Spleen (tissue), 11 donors: ENCODE data around the gene RBM17. TPM values are rescaled to one million over a fixed set of nuclear protein-coding genes. Genes with fewer than 3 reads are reported as not detected.

ENCODE experiments used
- DNase-seq: peaks from one replicate; pipeline ENCODE4 v3.0.0-alpha.2; 2020
- H3K27ac ChIP-seq, 8 donors: fragments of 200-600 bp; sonication (generic) in 7 of 8; 1 replicate in 4 of 8; 2 replicates in 4 of 8; pipeline versions ENCODE4 v1.5.0 to v1.8.0; 2016 to 2021; ENCODE audit warnings: inconsistent platforms in 4 of 8, mild to moderate bottlenecking in 4 of 8, moderate library complexity in 1 of 8
- H3K27me3 ChIP-seq, 7 donors: fragments of 200-600 bp; sonication (generic) in 6 of 7; replicated peaks in 1 of 7; 1 replicate in 4 of 7; 2 replicates in 3 of 7; pipeline versions ENCODE4 v1.5.0 to v1.8.0; 2016 to 2021; ENCODE audit warnings: inconsistent platforms in 3 of 7, mild to moderate bottlenecking in 1 of 7
- H3K36me3 ChIP-seq, 6 donors: fragments of 200-600 bp; sonication (generic) in 5 of 6; 1 replicate in 4 of 6; 2 replicates in 2 of 6; pipeline versions ENCODE4 v1.5.0 to v1.8.0; 2016 to 2021; ENCODE audit warnings: inconsistent platforms in 2 of 6
- H3K4me1 ChIP-seq, 6 donors: fragments of 200-600 bp; sonication (generic) in 5 of 6; 1 replicate in 3 of 6; 2 replicates in 3 of 6; pipeline versions ENCODE4 v1.5.0 to v1.8.0; 2016 to 2021; ENCODE audit warnings: inconsistent platforms in 3 of 6
- H3K4me3 ChIP-seq, 8 donors: fragments of 200-600 bp; sonication (generic) in 7 of 8; 1 replicate in 4 of 8; 2 replicates in 4 of 8; pipeline versions ENCODE4 v1.5.0 to v1.8.0; 2016 to 2021; ENCODE audit warnings: inconsistent platforms in 4 of 8, mild to moderate bottlenecking in 4 of 8, moderate library complexity in 2 of 8
- H3K9me3 ChIP-seq, 8 donors: fragments of 200-600 bp; sonication (generic) in 7 of 8; 1 replicate in 4 of 8; 2 replicates in 4 of 8; pipeline versions ENCODE4 v1.5.0 to v1.8.0; 2016 to 2021; ENCODE audit warnings: inconsistent platforms in 4 of 8
- CTCF ChIP-seq, 11 experiments: fragments of 200-600 bp in 7 of 11; fragments of 450-650 bp in 4 of 11; sonication (generic) in 4 of 11; IDR thresholded peaks in 8 of 11; conservative IDR thresholded peaks in 3 of 11; 1 replicate in 7 of 11; 2 replicates in 4 of 11; pipeline versions ENCODE4 v1.4.0 to v1.8.0; 2016 to 2021; ENCODE audit warnings: antibody characterized with exemption in 11 of 11, inconsistent platforms in 4 of 11, mild to moderate bottlenecking in 1 of 11
- POLR2A ChIP-seq, 3 donors: fragments of 450-650 bp; IDR thresholded peaks; one replicate each; pipeline ENCODE4 v1.5.1; 2017; ENCODE audit warnings: antibody characterized with exemption in 3 of 3, mild to moderate bottlenecking in 1 of 3
- POLR2AphosphoS5 ChIP-seq, 3 donors: sonication (generic); formaldehyde crosslinking; IDR thresholded peaks; one replicate each; pipeline ENCODE4 v1.5.1; 2017; ENCODE audit warnings: antibody characterized with exemption in 3 of 3
- WGBS, 5 donors: extraction: QIAGEN DNeasy Blood & Tissue Kit in 3 of 5; methylation state at CpG; one replicate each; pipeline versions ENCODE4 v1.1.5 to v1.1.7; 2013 to 2018; 5-methylcytosine and 5-hydroxymethylcytosine counted together
- intact Hi-C: fragments of 100-400 bp; cut with DNase I; formaldehyde crosslinking; loops from one replicate; pipeline ENCODE4 v1.15.0; 2023; ENCODE audit warnings: low total_unique reads
- polyA plus RNA-seq, 3 donors: library from polyadenylated mRNA; stranded (reverse); fragments of 200-250 nt; gene quantifications; one replicate each; pipeline ENCODE4 v1.2.1, GENCODE V29; 2013
- total RNA-seq, 7 donors: library from RNA; depleted of rRNA in 3 of 7; stranded (reverse); fragments of >200 nt in 3 of 7; fragmentation: NEBNext Ultra II Directional in 4 of 7; extraction: Animal tissue kit (Norgen Biotek cat#: 25700) in 4 of 7; gene quantifications; one replicate each; pipeline versions ENCODE4 v1.1.0 to v1.2.1, GENCODE V29; 2016 to 2021
- donor health status: healthy with polysubstance abuse.
- donor health status: DM: no; HTN: no; CAD: no; lungs with moderate emphysema.
- donor health status: DM: no; HTN: no; CAD: no.
- donor health status: Bipolar disorder and iron deficiency.
- donor health status: healthy.
- donor health status: DM: no; HTN: no; CAD: no.
- donor health status: DM: yes; HTN: yes; CAD: no.

RBM17 gene
- total and polyA plus RNA-seq, 10 donors = 63.1 to 140 (median 111) TPM

GRCh38 chr10:6044751-6045313 lies 44.0 kb upstream of the RBM17 start:
- Histone ChIP-seq H3K27me3 (no peaks in the 10 kb centered on the region), H3K9me3 (no peaks in the 10 kb centered on the region), H3K4me1 (peaks cover 17 to 64% (median 35%) of the 10 kb centered on the region in 6 donors), H3K36me3 (no peaks in the 10 kb centered on the region), H3K27ac (peak overlapping the region in 6 of 8 donors; percentile 13 to 70 (median 25)), H3K4me3 (peak overlapping the region in 1 of 8 donors; percentile 6)
- intact Hi-C loops = no loop called here
- no peak for DNase-seq
- whole genome bisulfite sequencing, 5 donors = 41 to 45% (median 42%) methylated on average over 4 of the region's 4 CpGs
- no peak for TF ChIP-seq POLR2A (IDR thresholded peaks at IDR 0.05)
- no peak for TF ChIP-seq POLR2AphosphoS5 (IDR thresholded peaks at IDR 0.05)
- TF ChIP-seq CTCF (IDR thresholded peaks at IDR 0.05 in 8 of 11, conservative IDR thresholded peaks at IDR 0.05 in 3 of 11) = no peak

- intact Hi-C loops = no loop called here
- H3K27ac ChIP-seq = peak overlapping the region in 7 of 8 donors; percentile 13 to 70 (median 30)
- no peaks in the 10 kb centered on the region for H3K9me3 ChIP-seq
- no peak for DNase-seq
- no peaks in the 10 kb centered on the region for H3K36me3 ChIP-seq
- H3K4me3 ChIP-seq = peak overlapping the region in 1 of 8 donors; percentile 6
- no peak for TF ChIP-seq CTCF (IDR thresholded peaks at IDR 0.05 in 8 of 11, conservative IDR thresholded peaks at IDR 0.05 in 3 of 11)
- no peak for TF ChIP-seq POLR2AphosphoS5 (IDR thresholded peaks at IDR 0.05)
- no peak for TF ChIP-seq POLR2A (IDR thresholded peaks at IDR 0.05)
- H3K4me1 ChIP-seq = peaks cover 23 to 69% (median 40%) of the 10 kb centered on the region in 6 donors
- 15 to 34% (median 22%) methylated on average over 8 of the region's 8 CpGs for WGBS, 5 donors
- no peaks in the 10 kb centered on the region for H3K27me3 ChIP-seq
Measured at GRCh38 chr10:6045314-6045848, 43.5 kb upstream of the RBM17 start.

- no peaks in the 10 kb centered on the region for H3K27me3 ChIP-seq
- H3K9me3 ChIP-seq = no peaks in the 10 kb centered on the region
- H3K36me3 ChIP-seq = no peaks in the 10 kb centered on the region
- H3K4me3 ChIP-seq = no peak overlapping the region
- WGBS, 5 donors = 57 to 67% (median 61%) methylated on average over 9 of the region's 9 CpGs
- no peak for TF ChIP-seq POLR2A (IDR thresholded peaks at IDR 0.05)
- TF ChIP-seq POLR2AphosphoS5 (IDR thresholded peaks at IDR 0.05) = no peak
- no peak for TF ChIP-seq CTCF (IDR thresholded peaks at IDR 0.05 in 8 of 11, conservative IDR thresholded peaks at IDR 0.05 in 3 of 11)
- peaks cover 25 to 77% (median 47%) of the 10 kb centered on the region in 6 donors for H3K4me1 ChIP-seq
- peak overlapping the region in 5 of 8 donors; percentile 19 to 70 (median 30) for H3K27ac ChIP-seq
- intact Hi-C loops = no loop called here
- DNase-seq = no peak
Measured at GRCh38 chr10:6045878-6046772, 42.7 kb upstream of the RBM17 start.
